HCT116 (cell line): ENCODE results near the gene LRRC2. TPM values are rescaled to one million over a fixed set of nuclear protein-coding genes. Genes with fewer than 3 reads are reported as not detected.
"Not testable (repeated sequence)": the region's sequence is repeated elsewhere in the genome, so short reads cannot be mapped to it uniquely, and the experiment has no call there.

Experiments used
- ATAC-seq: fragments of 200-7000 bp; cut with Tn5 transposase; 2 replicates; pipeline ENCODE4 v1.9.1; 2020; ENCODE audit warnings: mild to moderate bottlenecking, moderate library complexity
- BruUV-seq: library from RNA; stranded (reverse); fragments of 400-500 nt; replicated peaks from 2 replicates; lab custom pipeline; 2021; lab: Mats Ljungman, UMichigan
- CTCF ChIA-PET: fragments of 300-600 bp; sonication (Branson Sonifier 250); formaldehyde crosslinking; loops from one replicate; lab custom pipeline; 2021; ENCODE audit warnings: antibody characterized with exemption; lab: Charles Lee
- POLR2A ChIA-PET: fragments of 300-600, 350-600 bp; sonication (Branson Sonifier 250); formaldehyde crosslinking; loops from one replicate; lab custom pipeline; 2021; ENCODE audit warnings: antibody characterized with exemption; lab: Charles Lee
- RAD21 ChIA-PET, 2 experiments: fragments of 300-600 bp; sonication (Branson Sonifier 250); formaldehyde crosslinking; loops; one replicate each; lab custom pipeline; 2023; ENCODE audit warnings: low total read pairs in 2 of 2; ENCODE audit not compliant: uncharacterized antibody in 2 of 2, unreplicated experiment in 2 of 2, low non-redundant PET in 1 of 2; lab: Charles Lee
- DNase-seq: peaks from one replicate; pipeline ENCODE4 v3.0.0-alpha.2; 2010; ENCODE audit warnings: low read depth, low spot score
- H2AFZ ChIP-seq: fragments of 200-600 bp; shearing (Covaris generic), sonication (generic); 2 replicates; pipeline ENCODE4 v1.6.1; 2017; ENCODE audit warnings: low read depth, mixed run types, mixed read lengths, antibody characterized with exemption, low read length; ENCODE audit not compliant: poor library complexity, severe bottlenecking
- H3K27ac ChIP-seq: 2 replicates; pipeline ENCODE4 v1.5.1; 2012; ENCODE audit warnings: low read depth, low read length
- H3K27me3 ChIP-seq: fragments of 200-600 bp; sonication (generic); 2 replicates; pipeline ENCODE4 v1.6.1; 2016; ENCODE audit warnings: mixed run types, low read length, mixed read lengths; ENCODE audit not compliant: insufficient read depth
- H3K36me3 ChIP-seq, 2 experiments: fragments of 200-500 bp in 1 of 2; fragments of 200-600 bp in 1 of 2; sonication (Bioruptor generic) in 1 of 2; sonication (generic) in 1 of 2; 2 replicates each; pipeline versions ENCODE4 v1.5.1 to v1.6.1; 2014 to 2016; ENCODE audit warnings: low read length in 2 of 2, inconsistent platforms in 1 of 2, mixed read lengths in 1 of 2, mixed run types in 1 of 2; ENCODE audit not compliant: insufficient read depth in 2 of 2, control insufficient read depth in 1 of 2
- H3K4me1 ChIP-seq, 2 experiments: fragments of 200-600 bp in 1 of 2; sonication (generic) in 1 of 2; 2 replicates each; pipeline versions ENCODE4 v1.5.1 to v1.6.1; 2012 to 2017; ENCODE audit warnings: low read length in 2 of 2, inconsistent platforms in 1 of 2, mild to moderate bottlenecking in 1 of 2, mixed read lengths in 1 of 2, mixed run types in 1 of 2, moderate library complexity in 1 of 2; ENCODE audit not compliant: insufficient read depth in 2 of 2, control insufficient read depth in 1 of 2
- H3K4me2 ChIP-seq: fragments of 200-600 bp; sonication (generic); 2 replicates; pipeline ENCODE4 v1.6.1; 2017; ENCODE audit warnings: mixed run types, low read length, mixed read lengths
- H3K4me3 ChIP-seq, 2 experiments: fragments of 200-600 bp in 1 of 2; sonication (generic) in 1 of 2; replicated peaks in 1 of 2; 2 replicates each; pipeline ENCODE4 v1.5.1; 2011 to 2016; ENCODE audit warnings: low read length in 2 of 2, control low read depth in 1 of 2, low read depth in 1 of 2, mild to moderate bottlenecking in 1 of 2, mixed read lengths in 1 of 2, mixed run types in 1 of 2
- H3K79me2 ChIP-seq: fragments of 200-600 bp; sonication (generic); 2 replicates; pipeline ENCODE4 v1.6.1; 2017; ENCODE audit warnings: mild to moderate bottlenecking, mixed run types, low read length, moderate library complexity, mixed read lengths; ENCODE audit not compliant: insufficient read depth
- H3K9ac ChIP-seq: fragments of 200-600 bp; sonication (generic); 2 replicates; pipeline ENCODE4 v1.6.1; 2016; ENCODE audit warnings: low read length, mixed read lengths
- H3K9me2 ChIP-seq: fragments of 200-600 bp; sonication (generic), shearing (Covaris generic); 2 replicates; pipeline ENCODE4 v1.6.1; 2017; ENCODE audit warnings: mixed run types, mild to moderate bottlenecking, moderate library complexity; ENCODE audit not compliant: insufficient read depth
- H3K9me3 ChIP-seq, 2 experiments: fragments of 200-500 bp in 1 of 2; fragments of 200-600 bp in 1 of 2; sonication (Bioruptor generic) in 1 of 2; sonication (generic) in 1 of 2; 2 replicates each; pipeline ENCODE4 v1.6.1; 2014 to 2017; ENCODE audit warnings: low read length in 2 of 2, mixed read lengths in 2 of 2, inconsistent platforms in 1 of 2, low read depth in 1 of 2, mild to moderate bottlenecking in 1 of 2, mixed run types in 1 of 2, moderate library complexity in 1 of 2; ENCODE audit not compliant: control insufficient read depth in 1 of 2, insufficient read depth in 1 of 2
- H4K20me1 ChIP-seq: fragments of 200-600 bp; sonication (generic), shearing (Covaris generic); 2 replicates; pipeline ENCODE4 v1.6.1; 2017; ENCODE audit warnings: mixed run types, mild to moderate bottlenecking, moderate library complexity; ENCODE audit not compliant: insufficient read depth
- ELF1 ChIP-seq: IDR thresholded peaks from 2 replicates; pipeline ENCODE4 v1.6.1; 2012; ENCODE audit warnings: low read depth, borderline replicate concordance
- EZH2 ChIP-seq: fragments of 200-600 bp; sonication (generic); IDR thresholded peaks from 2 replicates; pipeline ENCODE4 v1.6.1; 2017; ENCODE audit warnings: antibody characterized with exemption, mixed run types
- EZH2phosphoT487 ChIP-seq: fragments of 200-600 bp; IDR thresholded peaks from 2 replicates; pipeline ENCODE4 v1.6.1; 2018; ENCODE audit warnings: antibody characterized with exemption, borderline replicate concordance
- POLR2A ChIP-seq: IDR thresholded peaks from 2 replicates; pipeline ENCODE4 v1.7.0; 2011; ENCODE audit warnings: borderline replicate concordance; ENCODE audit not compliant: insufficient read depth, insufficient read length; ENCODE audit errors: extremely low read depth
- RAD21 ChIP-seq: IDR thresholded peaks from 2 replicates; pipeline ENCODE4 v1.6.1; 2012; ENCODE audit warnings: low read depth, mild to moderate bottlenecking
- SP1 ChIP-seq: IDR thresholded peaks from 2 replicates; pipeline ENCODE4 v1.6.1; 2012; ENCODE audit warnings: low read depth
- intact Hi-C: fragments of 100-400 bp; cut with micrococcal nuclease; formaldehyde crosslinking; loops from 2 replicates; pipeline ENCODE4 v1.10.0; 2022
- total RNA-seq: library from RNA; stranded (reverse); gene quantifications from one replicate; pipeline ENCODE4 v1.2.1, GENCODE V29; 2021; ENCODE audit not compliant: unreplicated experiment
- TF ChIP-seq, protein P1 (sequence below): IDR thresholded peaks from 2 replicates; pipeline ENCODE4 v1.6.1; 2011; ENCODE audit warnings: mild to moderate bottlenecking, low read length, moderate library complexity; ENCODE audit not compliant: insufficient replicate concordance; ENCODE audit errors: extremely low read depth

LRRC2 gene
- total RNA-seq, 1 experiment from 2014 or later, result not detected

GRCh38 chr3:46495901-46496456 lies 70.1 kb downstream of the LRRC2 start:
- Histone ChIP-seq H3K36me3 (no peaks in the 10 kb centered on the region), H3K27ac (no peak overlapping the region), H3K4me1 (no peaks in the 10 kb centered on the region), H3K9ac (no peak overlapping the region), H2AFZ (no peak overlapping the region), H3K79me2 (no peaks in the 10 kb centered on the region), H3K4me2 (no peak overlapping the region), H4K20me1 (no peaks in the 10 kb centered on the region), H3K9me2 (no peaks in the 10 kb centered on the region), H3K4me3 (no peak overlapping the region), H3K9me3 (no peaks in the 10 kb centered on the region), H3K27me3 (no peaks in the 10 kb centered on the region)
- TF ChIP-seq ELF1 (no peak), RAD21 (no peak), EZH2 (no peak), EZH2phosphoT487 (no peak), SP1 (no peak), POLR2A (no peak)
- TF ChIP-seq, protein P1, sequence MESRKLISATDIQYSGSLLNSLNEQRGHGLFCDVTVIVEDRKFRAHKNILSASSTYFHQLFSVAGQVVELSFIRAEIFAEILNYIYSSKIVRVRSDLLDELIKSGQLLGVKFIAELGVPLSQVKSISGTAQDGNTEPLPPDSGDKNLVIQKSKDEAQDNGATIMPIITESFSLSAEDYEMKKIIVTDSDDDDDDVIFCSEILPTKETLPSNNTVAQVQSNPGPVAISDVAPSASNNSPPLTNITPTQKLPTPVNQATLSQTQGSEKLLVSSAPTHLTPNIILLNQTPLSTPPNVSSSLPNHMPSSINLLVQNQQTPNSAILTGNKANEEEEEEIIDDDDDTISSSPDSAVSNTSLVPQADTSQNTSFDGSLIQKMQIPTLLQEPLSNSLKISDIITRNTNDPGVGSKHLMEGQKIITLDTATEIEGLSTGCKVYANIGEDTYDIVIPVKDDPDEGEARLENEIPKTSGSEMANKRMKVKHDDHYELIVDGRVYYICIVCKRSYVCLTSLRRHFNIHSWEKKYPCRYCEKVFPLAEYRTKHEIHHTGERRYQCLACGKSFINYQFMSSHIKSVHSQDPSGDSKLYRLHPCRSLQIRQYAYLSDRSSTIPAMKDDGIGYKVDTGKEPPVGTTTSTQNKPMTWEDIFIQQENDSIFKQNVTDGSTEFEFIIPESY, result no peak
- RAD21 ChIA-PET, result no interaction called here
- intact Hi-C loops, result loop anchor here (2.0 kb wide), 1 partner anchor 63 kb away; no protein-coding TSS in a partner anchor
- POLR2A ChIA-PET, result no interaction called here
- no peak for DNase-seq
- CTCF ChIA-PET, result interaction anchor here (1.1 to 4.5 kb wide), 4 partner anchors 7 to 134 kb away, joined by 3 to 28 read pairs (median 15); no protein-coding TSS in a partner anchor
- ATAC-seq, result no peak
- BruUV-seq, result no TSS peak

- RAD21 ChIA-PET, intact Hi-C loops, BruUV-seq, H3K4me1 ChIP-seq, H3K9ac ChIP-seq, H2AFZ ChIP-seq, H3K27ac ChIP-seq, ATAC-seq, POLR2A ChIA-PET, H3K36me3 ChIP-seq, H3K9me3 ChIP-seq, H3K27me3 ChIP-seq, H3K4me2 ChIP-seq, H3K4me3 ChIP-seq, H3K79me2 ChIP-seq, H4K20me1 ChIP-seq, H3K9me2 ChIP-seq, CTCF ChIA-PET, DNase-seq: not testable (repeated sequence)
Observed at GRCh38 chr3:46494491-46494890, 71.6 kb downstream of the LRRC2 start.
